Astrocyte (in vitro differentiated cells and primary cell): ENCODE results near the gene CRY1. TPM values are rescaled to one million over a fixed set of nuclear protein-coding genes. Genes with fewer than 3 reads are reported as not detected.

ENCODE experiments used
- DNase-seq: peaks from one replicate; pipeline ENCODE4 v3.0.0-alpha.2; 2010; ENCODE audit warnings: low read depth
- FAIRE-seq: peaks from 2 replicates; lab custom pipeline; 2011; peaks lifted over from hg19 to GRCh38; lab: Jason Lieb, UNC
- H2AFZ ChIP-seq: 2 replicates; pipeline ENCODE4 v1.6.0; 2012; ENCODE audit warnings: low read depth, low read length, inconsistent platforms
- H3K27ac ChIP-seq: 2 replicates; pipeline ENCODE4 v1.5.1; 2011; ENCODE audit warnings: low read depth, low read length, inconsistent platforms
- H3K27me3 ChIP-seq: 2 replicates; pipeline ENCODE4 v1.6.0; 2011; ENCODE audit warnings: low read length, inconsistent platforms; ENCODE audit not compliant: insufficient read depth
- H3K36me3 ChIP-seq: 2 replicates; pipeline ENCODE4 v1.5.1; 2011; ENCODE audit warnings: low read length, inconsistent platforms; ENCODE audit not compliant: insufficient read depth
- H3K4me1 ChIP-seq: 2 replicates; pipeline ENCODE4 v1.5.1; 2011; ENCODE audit warnings: low read length, inconsistent platforms; ENCODE audit not compliant: insufficient read depth
- H3K4me2 ChIP-seq: 2 replicates; pipeline ENCODE4 v1.6.0; 2012; ENCODE audit warnings: low read length, inconsistent platforms
- H3K4me3 ChIP-seq: 2 replicates; pipeline ENCODE4 v1.5.1; 2011; ENCODE audit warnings: low read depth, mild to moderate bottlenecking, low read length, inconsistent platforms; ENCODE audit not compliant: insufficient read depth
- H3K79me2 ChIP-seq: 2 replicates; pipeline ENCODE4 v1.6.0; 2012; ENCODE audit warnings: mild to moderate bottlenecking, low read length, inconsistent platforms; ENCODE audit not compliant: insufficient read depth
- H3K9ac ChIP-seq: 2 replicates; pipeline ENCODE4 v1.6.0; 2012; ENCODE audit warnings: mild to moderate bottlenecking, low read length, inconsistent platforms
- H3K9me3 ChIP-seq: 2 replicates; pipeline ENCODE4 v1.5.1; 2012; ENCODE audit warnings: low read depth, mild to moderate bottlenecking, low read length, inconsistent platforms; ENCODE audit not compliant: insufficient read depth
- H4K20me1 ChIP-seq: 2 replicates; pipeline ENCODE4 v1.6.0; 2012; ENCODE audit warnings: low read length, inconsistent platforms; ENCODE audit not compliant: insufficient read depth
- H3K27ac Mint-ChIP-seq: one replicate; pipeline ENCODE4 v1.8.0; 2021; ENCODE audit warnings: mild to moderate bottlenecking, mixed read lengths; ENCODE audit not compliant: unreplicated experiment
- H3K27me3 Mint-ChIP-seq: one replicate; pipeline ENCODE4 v1.8.0; 2021; ENCODE audit warnings: low read depth, mixed read lengths; ENCODE audit not compliant: unreplicated experiment
- H3K36me3 Mint-ChIP-seq: one replicate; pipeline ENCODE4 v1.8.0; 2021; ENCODE audit warnings: low read depth, mixed read lengths; ENCODE audit not compliant: unreplicated experiment
- H3K4me1 Mint-ChIP-seq: one replicate; pipeline ENCODE4 v1.8.0; 2021; ENCODE audit warnings: low read depth, mixed read lengths; ENCODE audit not compliant: unreplicated experiment
- H3K4me3 Mint-ChIP-seq: one replicate; pipeline ENCODE4 v1.8.0; 2021; ENCODE audit warnings: mild to moderate bottlenecking, moderate library complexity, mixed read lengths; ENCODE audit not compliant: unreplicated experiment
- H3K9me3 Mint-ChIP-seq: one replicate; pipeline ENCODE4 v1.8.0; 2021; ENCODE audit warnings: mild to moderate bottlenecking, mixed read lengths; ENCODE audit not compliant: unreplicated experiment
- EZH2 ChIP-seq: IDR thresholded peaks from 2 replicates; pipeline ENCODE4 v1.6.1; 2012; ENCODE audit warnings: mild to moderate bottlenecking, low read length, inconsistent platforms; ENCODE audit not compliant: insufficient read depth
- total RNA-seq: library from RNA; stranded (reverse); gene quantifications from 2 replicates; pipeline ENCODE4 v1.2.1, GENCODE V29; 2021
- TF ChIP-seq, protein P1 (sequence below): IDR thresholded peaks from 2 replicates; pipeline ENCODE4 v1.5.1; 2011; ENCODE audit warnings: low read depth, mild to moderate bottlenecking, inconsistent platforms, low read length, moderate library complexity; ENCODE audit not compliant: insufficient read depth

Gene CRY1
- total RNA-seq, 1 donor from 2014 or later = 18.3 TPM

DNA sequence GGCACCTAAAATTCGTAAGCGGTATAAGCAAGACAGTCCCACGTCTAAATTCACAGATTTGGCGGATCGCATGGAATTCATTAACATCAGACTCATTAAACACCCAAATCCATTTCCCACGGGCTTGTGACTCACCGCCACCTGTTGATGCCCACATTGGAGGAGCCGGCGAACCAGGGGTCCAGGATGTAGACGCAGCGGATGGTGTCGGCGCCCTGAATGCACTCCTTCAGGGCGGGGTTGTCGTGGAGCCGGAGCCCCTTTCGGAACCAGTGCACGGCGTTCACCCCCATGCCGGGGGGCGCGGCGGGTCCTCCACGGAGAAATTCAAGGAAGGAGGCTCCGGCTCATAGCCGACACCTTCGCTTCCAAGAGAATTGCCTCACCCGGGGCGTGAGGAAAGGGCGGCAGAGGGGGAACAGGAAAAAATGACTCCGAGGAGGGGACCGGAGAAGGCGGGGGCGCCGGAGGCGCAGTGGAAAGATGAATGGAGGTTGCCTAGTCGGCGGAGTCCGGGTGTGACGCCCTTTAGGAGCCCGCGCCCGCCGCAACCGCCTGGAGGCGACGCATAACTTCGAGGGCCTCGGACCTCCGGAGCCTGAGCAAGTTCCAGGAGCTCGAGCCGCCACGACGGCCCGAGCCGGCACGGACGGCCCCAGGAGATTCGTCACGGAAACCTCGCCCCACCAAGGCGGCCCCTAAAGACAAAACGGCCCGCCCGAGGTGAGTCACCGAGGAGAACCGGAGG is 506 bp downstream of the CRY1 start:
- no peak for FAIRE-seq
- peak overlapping the region; percentile 79 for H3K4me3 ChIP-seq

DNA sequence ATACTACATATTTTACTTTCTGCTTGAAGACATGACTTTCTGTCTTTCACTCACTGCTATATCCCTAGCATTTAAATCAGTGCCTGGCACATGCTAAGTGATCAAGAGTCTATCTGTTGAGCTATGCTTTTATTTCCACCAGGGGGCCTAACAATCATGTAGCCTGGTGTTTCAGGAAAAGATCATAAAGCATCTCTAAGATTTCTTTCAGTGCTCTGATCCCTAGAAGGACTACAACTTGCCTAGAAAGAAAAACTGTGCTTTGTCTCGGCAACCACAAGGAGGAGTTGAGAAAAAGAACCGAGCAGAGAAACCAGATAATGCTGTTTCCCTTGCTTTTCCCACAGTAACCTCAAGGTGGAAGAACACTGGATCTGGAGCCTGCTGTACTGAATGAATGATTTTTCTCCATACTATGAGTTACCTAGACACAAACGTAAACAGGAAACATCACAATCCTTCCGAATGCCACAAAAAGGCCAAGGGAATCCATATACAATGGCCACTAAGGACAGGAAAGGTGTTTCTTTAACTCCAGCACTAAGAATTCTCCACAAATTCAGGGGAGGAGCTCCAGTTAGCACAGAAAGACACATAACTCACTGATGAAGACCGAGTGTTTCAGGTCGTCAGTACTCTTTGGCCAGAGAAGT is 1.2 kb downstream of the CRY1 start:
- H3K36me3 ChIP-seq = no peaks in the 10 kb centered on the region
- H3K79me2 ChIP-seq = peaks cover 49% of the 10 kb centered on the region
- H3K4me1 ChIP-seq = peaks cover 20% of the 10 kb centered on the region
- peaks cover 28% of the 10 kb centered on the region for H4K20me1 ChIP-seq
- Mint-ChIP-seq H3K36me3 (peaks cover 6% of the 10 kb centered on the region), H3K4me3 (no peak overlapping the region), H3K9me3 (peaks cover 7% of the 10 kb centered on the region), H3K4me1 (peaks cover 1% of the 10 kb centered on the region), H3K27ac (no peak overlapping the region), H3K27me3 (no peaks in the 10 kb centered on the region)
- TF ChIP-seq, protein P1, sequence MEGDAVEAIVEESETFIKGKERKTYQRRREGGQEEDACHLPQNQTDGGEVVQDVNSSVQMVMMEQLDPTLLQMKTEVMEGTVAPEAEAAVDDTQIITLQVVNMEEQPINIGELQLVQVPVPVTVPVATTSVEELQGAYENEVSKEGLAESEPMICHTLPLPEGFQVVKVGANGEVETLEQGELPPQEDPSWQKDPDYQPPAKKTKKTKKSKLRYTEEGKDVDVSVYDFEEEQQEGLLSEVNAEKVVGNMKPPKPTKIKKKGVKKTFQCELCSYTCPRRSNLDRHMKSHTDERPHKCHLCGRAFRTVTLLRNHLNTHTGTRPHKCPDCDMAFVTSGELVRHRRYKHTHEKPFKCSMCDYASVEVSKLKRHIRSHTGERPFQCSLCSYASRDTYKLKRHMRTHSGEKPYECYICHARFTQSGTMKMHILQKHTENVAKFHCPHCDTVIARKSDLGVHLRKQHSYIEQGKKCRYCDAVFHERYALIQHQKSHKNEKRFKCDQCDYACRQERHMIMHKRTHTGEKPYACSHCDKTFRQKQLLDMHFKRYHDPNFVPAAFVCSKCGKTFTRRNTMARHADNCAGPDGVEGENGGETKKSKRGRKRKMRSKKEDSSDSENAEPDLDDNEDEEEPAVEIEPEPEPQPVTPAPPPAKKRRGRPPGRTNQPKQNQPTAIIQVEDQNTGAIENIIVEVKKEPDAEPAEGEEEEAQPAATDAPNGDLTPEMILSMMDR = peak; percentile 98
- no peak for TF ChIP-seq EZH2
- H3K27ac ChIP-seq = peak overlapping the region; percentile 97
- peak; percentile 91 for DNase-seq
- no peak overlapping the region for H2AFZ ChIP-seq
- H3K9ac ChIP-seq = peak overlapping the region; percentile 98
- H3K4me2 ChIP-seq = peak overlapping the region; percentile 87
- peak overlapping the region; percentile 79 for H3K4me3 ChIP-seq
- no peaks in the 10 kb centered on the region for H3K27me3 ChIP-seq
- FAIRE-seq = peak; percentile 74
- H3K9me3 ChIP-seq = no peaks in the 10 kb centered on the region

More for the DNA sequence above, 506 bp downstream of the CRY1 start:
- Mint-ChIP-seq H3K27me3 (no peaks in the 10 kb centered on the region), H3K9me3 (peaks cover 7% of the 10 kb centered on the region), H3K27ac (no peak overlapping the region), H3K4me1 (peaks cover 1% of the 10 kb centered on the region), H3K36me3 (peaks cover 6% of the 10 kb centered on the region), H3K4me3 (no peak overlapping the region)
- Histone ChIP-seq H3K9ac (peak overlapping the region; percentile 98), H3K4me2 (peak overlapping the region; percentile 87), H2AFZ (peak overlapping the region; percentile 98), H4K20me1 (peaks cover 26% of the 10 kb centered on the region), H3K36me3 (no peaks in the 10 kb centered on the region), H3K9me3 (no peaks in the 10 kb centered on the region), H3K4me1 (peaks cover 20% of the 10 kb centered on the region), H3K27me3 (no peaks in the 10 kb centered on the region), H3K79me2 (peaks cover 42% of the 10 kb centered on the region), H3K27ac (peak overlapping the region; percentile 97)
- DNase-seq = peak; percentile 58
- no peak for TF ChIP-seq EZH2
- TF ChIP-seq, protein P1 = no peak

DNA sequence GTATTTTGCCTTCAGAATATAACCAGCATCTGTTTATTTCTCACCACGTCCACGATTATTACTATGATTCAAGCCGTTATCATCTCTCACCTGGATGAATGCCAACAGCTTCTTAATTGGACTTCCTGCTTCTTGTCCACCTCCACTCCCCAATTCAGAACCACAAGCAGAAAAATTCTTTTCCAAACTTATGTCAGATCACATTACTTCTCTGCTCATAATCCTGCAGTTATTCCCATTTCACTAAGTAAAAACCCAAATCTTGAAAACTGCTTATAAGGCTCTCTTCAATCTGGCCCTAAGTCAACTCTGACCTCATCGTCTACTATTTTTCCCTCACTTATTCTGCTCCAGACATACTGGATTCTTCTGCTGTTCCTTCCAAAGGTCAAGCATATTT is 2.0 kb downstream of the CRY1 start:
- Mint-ChIP-seq H3K9me3 (peaks cover 7% of the 10 kb centered on the region), H3K27me3 (no peaks in the 10 kb centered on the region), H3K27ac (no peak overlapping the region), H3K4me3 (no peak overlapping the region), H3K36me3 (peaks cover 6% of the 10 kb centered on the region), H3K4me1 (peaks cover 1% of the 10 kb centered on the region)
- FAIRE-seq (no peak), DNase-seq (peak; percentile 80)
- H4K20me1 ChIP-seq = peaks cover 35% of the 10 kb centered on the region
- peaks cover 56% of the 10 kb centered on the region for H3K79me2 ChIP-seq
- no peaks in the 10 kb centered on the region for H3K9me3 ChIP-seq
- H3K27me3 ChIP-seq = no peaks in the 10 kb centered on the region
- peak overlapping the region; percentile 97 for H3K27ac ChIP-seq
- TF ChIP-seq, protein P1 = no peak
- no peak for TF ChIP-seq EZH2
- H2AFZ ChIP-seq = no peak overlapping the region
- H3K9ac ChIP-seq = peak overlapping the region; percentile 98
- H3K4me2 ChIP-seq = peak overlapping the region; percentile 87
- no peaks in the 10 kb centered on the region for H3K36me3 ChIP-seq
- H3K4me3 ChIP-seq = peak overlapping the region; percentile 79
- H3K4me1 ChIP-seq = peaks cover 20% of the 10 kb centered on the region
